Endothelial cell (in vitro differentiated cells): ENCODE data around the gene CAMSAP1. TPM values are rescaled to one million over a fixed set of nuclear protein-coding genes. Genes with fewer than 3 reads are reported as not detected.
A peak's percentile ranks its signal among the peaks of the same experiment; 100 is the strongest.
"Not testable (repeated sequence)": the region's sequence is repeated elsewhere in the genome, so short reads cannot be mapped to it uniquely, and the experiment has no call there.

ENCODE experiments used
- DNase-seq: peaks from one replicate; pipeline ENCODE4 v3.0.0; 2021; ENCODE audit warnings: low spot score
- H3K27ac Mint-ChIP-seq: one replicate; pipeline ENCODE4 v1.8.0; 2021; ENCODE audit warnings: mixed read lengths, inconsistent platforms; ENCODE audit not compliant: unreplicated experiment
- H3K27me3 Mint-ChIP-seq: one replicate; pipeline ENCODE4 v1.8.0; 2021; ENCODE audit warnings: mild to moderate bottlenecking, moderate library complexity, mixed read lengths, inconsistent platforms; ENCODE audit not compliant: unreplicated experiment
- H3K36me3 Mint-ChIP-seq: one replicate; pipeline ENCODE4 v1.8.0; 2021; ENCODE audit warnings: mild to moderate bottlenecking, low read depth, mixed read lengths, inconsistent platforms; ENCODE audit not compliant: unreplicated experiment
- H3K4me1 Mint-ChIP-seq: one replicate; pipeline ENCODE4 v1.8.0; 2021; ENCODE audit warnings: mild to moderate bottlenecking, mixed read lengths, inconsistent platforms; ENCODE audit not compliant: unreplicated experiment
- H3K4me3 Mint-ChIP-seq: one replicate; pipeline ENCODE4 v1.8.0; 2021; ENCODE audit warnings: mild to moderate bottlenecking, mixed read lengths, inconsistent platforms; ENCODE audit not compliant: unreplicated experiment
- H3K9me3 Mint-ChIP-seq: one replicate; pipeline ENCODE4 v1.8.0; 2021; ENCODE audit warnings: mixed read lengths, inconsistent platforms; ENCODE audit not compliant: unreplicated experiment
- CTCF ChIP-seq: fragments of 200-600 bp; sonication (generic); IDR thresholded peaks from one replicate; pipeline ENCODE4 v1.5.0; 2021; ENCODE audit warnings: antibody characterized with exemption; ENCODE audit not compliant: unreplicated experiment
- total RNA-seq: library from RNA; stranded (reverse); fragmentation: NEBNext Ultra II Directional; extraction: Animal tissue kit (Norgen Biotek cat#: 25700); gene quantifications from one replicate; pipeline ENCODE4 v1.2.1, GENCODE V29; 2021; ENCODE audit not compliant: unreplicated experiment

The CAMSAP1 gene
- total RNA-seq, 1 donor from 2014 or later = 44.7 TPM

DNA sequence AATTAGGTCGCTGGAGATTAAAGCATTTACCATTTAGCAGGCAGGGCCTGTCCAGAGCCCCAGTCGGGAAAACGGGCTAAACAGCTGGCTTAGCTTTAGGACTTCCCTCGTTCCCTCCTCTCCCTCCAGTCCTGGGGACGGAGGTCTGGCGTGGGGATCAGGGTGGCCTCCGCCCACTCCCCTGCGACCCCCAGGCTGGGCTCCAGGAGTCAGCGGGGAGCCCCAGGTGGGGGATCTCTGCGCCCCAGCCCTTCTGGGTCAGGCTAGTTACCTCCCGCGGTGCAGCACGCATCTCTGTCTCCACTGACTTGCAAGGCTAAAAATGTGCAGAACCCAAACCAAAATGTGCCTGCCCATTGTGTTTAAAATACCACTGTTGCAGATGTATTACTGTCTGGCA lies 16.2 kb upstream of the CAMSAP1 start:
- H3K36me3 Mint-ChIP-seq = peaks cover 7% of the 10 kb centered on the region
- H3K4me1 Mint-ChIP-seq = no peaks in the 10 kb centered on the region
- H3K9me3 Mint-ChIP-seq = peaks cover 4% of the 10 kb centered on the region
- H3K27ac Mint-ChIP-seq = no peak overlapping the region
- TF ChIP-seq CTCF = no peak
- DNase-seq = no peak
- H3K27me3 Mint-ChIP-seq = peaks cover 2% of the 10 kb centered on the region
- H3K4me3 Mint-ChIP-seq = no peak overlapping the region

GRCh38 chr9:135921749-135922310 lies 14.5 kb upstream of the CAMSAP1 start:
- no peak for TF ChIP-seq CTCF
- Mint-ChIP-seq H3K9me3 (peaks cover 9% of the 10 kb centered on the region), H3K36me3 (peaks cover 13% of the 10 kb centered on the region), H3K4me3 (no peak overlapping the region), H3K27ac (no peak overlapping the region), H3K4me1 (no peaks in the 10 kb centered on the region), H3K27me3 (no peaks in the 10 kb centered on the region)
- no peak for DNase-seq

- H3K36me3 Mint-ChIP-seq = peaks cover 21% of the 10 kb centered on the region
- H3K27ac Mint-ChIP-seq = no peak overlapping the region
- no peaks in the 10 kb centered on the region for H3K27me3 Mint-ChIP-seq
- no peaks in the 10 kb centered on the region for H3K4me1 Mint-ChIP-seq
- H3K4me3 Mint-ChIP-seq = no peak overlapping the region
- peaks cover 16% of the 10 kb centered on the region for H3K9me3 Mint-ChIP-seq
- DNase-seq = no peak
- no peak for TF ChIP-seq CTCF
Measured at GRCh38 chr9:135920973-135921585, 13.7 kb upstream of the CAMSAP1 start.

DNA sequence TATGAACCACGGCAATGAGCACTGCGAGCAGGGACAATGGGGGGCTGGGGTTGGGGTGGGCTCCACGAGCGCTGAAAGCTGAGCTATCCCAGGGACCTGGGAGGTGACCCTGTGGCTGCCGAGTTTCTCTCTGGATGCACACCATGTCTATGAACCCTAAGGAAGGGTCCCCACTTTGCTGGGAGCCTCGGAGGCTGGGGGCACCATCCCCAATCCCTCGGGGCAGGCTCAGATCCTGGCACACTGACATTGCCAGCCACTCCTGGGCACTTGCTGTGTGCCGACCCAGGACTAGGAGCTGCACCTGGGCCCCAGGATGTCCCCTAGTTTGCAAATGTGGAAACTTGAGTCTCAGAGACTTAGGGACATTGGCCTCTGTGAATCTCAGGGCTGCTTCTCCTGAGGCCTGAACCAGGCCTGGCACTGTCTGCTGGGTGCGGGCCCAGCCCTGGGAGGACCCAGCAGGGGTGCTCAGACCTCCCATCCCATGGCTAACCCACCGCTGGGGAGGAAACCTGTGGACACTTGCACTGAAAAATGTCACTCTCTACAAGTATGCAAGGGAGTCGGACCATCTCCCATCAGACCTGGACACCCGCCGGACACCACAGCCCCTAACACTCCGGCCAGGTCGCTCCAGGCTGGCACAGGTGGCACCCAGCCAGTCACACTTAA lies 13.0 kb upstream of the CAMSAP1 start:
- no peak overlapping the region for H3K4me3 Mint-ChIP-seq
- peaks cover 28% of the 10 kb centered on the region for H3K36me3 Mint-ChIP-seq
- no peaks in the 10 kb centered on the region for H3K4me1 Mint-ChIP-seq
- no peak overlapping the region for H3K27ac Mint-ChIP-seq
- TF ChIP-seq CTCF = no peak
- DNase-seq = no peak
- H3K27me3 Mint-ChIP-seq = no peaks in the 10 kb centered on the region
- H3K9me3 Mint-ChIP-seq = peaks cover 22% of the 10 kb centered on the region

- Mint-ChIP-seq H3K4me1 (no peaks in the 10 kb centered on the region), H3K27ac (no peak overlapping the region), H3K36me3 (peaks cover 37% of the 10 kb centered on the region), H3K27me3 (peaks cover 2% of the 10 kb centered on the region), H3K9me3 (peaks cover 26% of the 10 kb centered on the region), H3K4me3 (peak overlapping the region; percentile 26)
- TF ChIP-seq CTCF = no peak
- no peak for DNase-seq
Measured at GRCh38 chr9:135919318-135919890, 12.1 kb upstream of the CAMSAP1 start.

- DNase-seq, H3K27ac Mint-ChIP-seq, H3K4me1 Mint-ChIP-seq, H3K27me3 Mint-ChIP-seq: not testable (repeated sequence)
- Mint-ChIP-seq H3K4me3 (peak overlapping the region; percentile 40), H3K9me3 (peaks cover 32% of the 10 kb centered on the region), H3K36me3 (peaks cover 59% of the 10 kb centered on the region)
Measured at GRCh38 chr9:135916227-135916626, 8.9 kb upstream of the CAMSAP1 start.
